Hematopoietic multipotent progenitor cell (in vitro differentiated cells): ENCODE measurements around the gene NHERF1. TPM values are rescaled to one million over a fixed set of nuclear protein-coding genes. Genes with fewer than 3 reads are reported as not detected.
A peak's percentile ranks its signal among the peaks of the same experiment; 100 is the strongest.

Experiments used
- DNase-seq, 3 donors: peaks; one replicate each; pipeline ENCODE4 v3.0.0-alpha.2; 2011 to 2015; ENCODE audit warnings: low read depth in 2 of 3, low spot score in 2 of 3
- total RNA-seq: library from RNA; depleted of rRNA; stranded (reverse); fragments of >200 nt; gene quantifications from one replicate; pipeline ENCODE4 v1.2.3, GENCODE V29; 2012

Gene NHERF1
- total RNA-seq, 1 donor, result 74.6 TPM

- DNase-seq, result no peak
These were observed 224 bp upstream of the NHERF1 start for GRCh38 chr17:74748279-74748528.

GRCh38 chr17:74749279-74750038, 1.0 kb downstream of the NHERF1 start:
- no peak for DNase-seq

- DNase-seq, result no peak
These were observed 1.6 kb downstream of the NHERF1 start for GRCh38 chr17:74750039-74750326.

GRCh38 chr17:74750327-74751069, 2.1 kb downstream of the NHERF1 start:
- DNase-seq, result no peak

GRCh38 chr17:74752415-74752814, 4.0 kb downstream of the NHERF1 start:
- no peak for DNase-seq

- DNase-seq, result no peak
These were observed 4.5 kb downstream of the NHERF1 start for GRCh38 chr17:74752822-74753401.

- no peak for DNase-seq
These were observed 6.4 kb downstream of the NHERF1 start for GRCh38 chr17:74754832-74755231.

GRCh38 chr17:74755533-74755932, 7.1 kb downstream of the NHERF1 start:
- DNase-seq, result no peak

GRCh38 chr17:74756891-74757290, 8.5 kb downstream of the NHERF1 start:
- DNase-seq, result no peak

- no peak for DNase-seq
These were observed 9.1 kb downstream of the NHERF1 start for GRCh38 chr17:74757502-74757901.

GRCh38 chr17:74757931-74758847, 9.8 kb downstream of the NHERF1 start:
- no peak for DNase-seq

GRCh38 chr17:74758848-74759168, 10.4 kb downstream of the NHERF1 start:
- peak in 2 of 3 donors; percentile 65 to 73 for DNase-seq

- DNase-seq, result peak in 2 of 3 donors; percentile 86 to 92
These were observed 10.9 kb downstream of the NHERF1 start for GRCh38 chr17:74759243-74759801.

GRCh38 chr17:74759941-74760340, 11.5 kb downstream of the NHERF1 start:
- DNase-seq, result no peak

GRCh38 chr17:74760404-74761105, 12.1 kb downstream of the NHERF1 start:
- no peak for DNase-seq

GRCh38 chr17:74761419-74761818, 13.0 kb downstream of the NHERF1 start:
- DNase-seq, result no peak

- no peak for DNase-seq
These were observed 13.5 kb downstream of the NHERF1 start for GRCh38 chr17:74761931-74762330.

GRCh38 chr17:74763565-74764387, 15.3 kb downstream of the NHERF1 start:
- DNase-seq, result no peak

GRCh38 chr17:74764751-74765286, 16.4 kb downstream of the NHERF1 start:
- no peak for DNase-seq
